ENCODE measurements around the gene SH3TC2. TPM values are rescaled to one million over a fixed set of nuclear protein-coding genes. Genes with fewer than 3 reads are reported as not detected.

The SH3TC2 gene
- total and polyA plus RNA-seq, 12 donors = 0.14 to 1.2 (median 0.46) TPM

DNA sequence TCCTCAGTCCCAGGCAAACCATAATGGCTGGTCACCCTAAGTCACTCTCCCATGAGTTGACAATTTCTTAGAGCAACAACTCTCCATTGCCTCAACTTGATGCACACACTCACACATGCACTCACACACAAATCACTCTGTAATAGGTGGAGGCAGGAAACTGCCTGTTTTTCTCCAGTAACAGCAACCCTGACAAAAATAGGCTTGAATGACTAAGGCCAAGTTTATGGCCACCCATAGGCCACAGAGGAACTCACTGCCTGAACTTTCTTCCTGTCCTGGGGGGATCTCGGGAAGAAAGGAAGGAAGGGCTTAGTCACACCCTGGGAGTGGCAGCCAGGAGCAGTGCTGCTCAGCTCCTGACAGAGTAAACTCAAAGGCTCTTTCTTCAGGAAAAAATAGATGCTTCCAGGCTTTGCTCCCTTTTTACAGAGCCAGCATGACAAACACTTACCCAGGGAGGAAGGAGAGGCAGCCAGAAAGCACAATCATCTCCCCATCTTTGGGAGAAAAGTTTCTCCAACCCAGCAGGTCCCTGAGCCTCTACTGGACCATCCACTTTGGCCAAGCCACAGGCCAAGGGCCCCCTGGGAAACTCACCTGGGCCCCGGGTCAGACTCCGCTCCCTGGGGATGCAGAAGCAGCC, 368 bp downstream of the SH3TC2 start:
- TF ChIP-seq, protein P1, sequence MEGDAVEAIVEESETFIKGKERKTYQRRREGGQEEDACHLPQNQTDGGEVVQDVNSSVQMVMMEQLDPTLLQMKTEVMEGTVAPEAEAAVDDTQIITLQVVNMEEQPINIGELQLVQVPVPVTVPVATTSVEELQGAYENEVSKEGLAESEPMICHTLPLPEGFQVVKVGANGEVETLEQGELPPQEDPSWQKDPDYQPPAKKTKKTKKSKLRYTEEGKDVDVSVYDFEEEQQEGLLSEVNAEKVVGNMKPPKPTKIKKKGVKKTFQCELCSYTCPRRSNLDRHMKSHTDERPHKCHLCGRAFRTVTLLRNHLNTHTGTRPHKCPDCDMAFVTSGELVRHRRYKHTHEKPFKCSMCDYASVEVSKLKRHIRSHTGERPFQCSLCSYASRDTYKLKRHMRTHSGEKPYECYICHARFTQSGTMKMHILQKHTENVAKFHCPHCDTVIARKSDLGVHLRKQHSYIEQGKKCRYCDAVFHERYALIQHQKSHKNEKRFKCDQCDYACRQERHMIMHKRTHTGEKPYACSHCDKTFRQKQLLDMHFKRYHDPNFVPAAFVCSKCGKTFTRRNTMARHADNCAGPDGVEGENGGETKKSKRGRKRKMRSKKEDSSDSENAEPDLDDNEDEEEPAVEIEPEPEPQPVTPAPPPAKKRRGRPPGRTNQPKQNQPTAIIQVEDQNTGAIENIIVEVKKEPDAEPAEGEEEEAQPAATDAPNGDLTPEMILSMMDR (IDR thresholded peaks at IDR 0.05) = no peak
- no peak for TF ChIP-seq POLR2A (IDR thresholded peaks at IDR 0.05)
- Histone ChIP-seq H3K27ac (peak overlapping the region in 2 of 5 donors; percentile 11 to 81), H3K4me3 (no peak overlapping the region), H3K4me1 (replicated peaks in 1 of 2) (peaks cover 0 to 9% of the 10 kb centered on the region in 2 donors), H3K9me3 (replicated peaks in 1 of 3) (no peaks in the 10 kb centered on the region), H3K36me3 (replicated peaks in 1 of 2) (no peaks in the 10 kb centered on the region), H3K27me3 (no peaks in the 10 kb centered on the region)
- intact Hi-C loops (cut with DNase I) = no loop called here
- WGBS, 4 donors = 60 to 65% (median 63%) methylated on average over 2 to 3 of the region's 3 CpGs
- peak in 4 of 7 donors; percentile 10 to 59 (median 29) for DNase-seq

DNA sequence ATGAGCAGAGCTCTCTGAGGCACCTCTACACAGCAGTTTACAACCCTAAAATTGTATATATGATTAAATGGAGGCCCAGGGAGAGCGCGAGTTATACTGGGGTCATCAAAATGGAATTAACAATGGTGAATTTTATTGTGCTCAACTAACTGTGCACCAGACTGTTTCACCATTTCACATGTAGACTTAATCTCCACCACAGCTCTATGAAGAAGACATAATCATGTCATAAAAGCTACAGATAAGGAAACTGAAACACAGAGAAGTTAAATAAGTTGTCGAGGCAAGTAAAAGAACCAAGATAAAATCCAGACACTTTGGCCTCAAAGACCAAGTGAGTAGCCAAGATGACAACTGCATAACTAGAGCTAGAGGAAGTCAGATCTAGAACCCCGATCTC, 1.5 kb downstream of the SH3TC2 start:
- no peak for DNase-seq
- TF ChIP-seq POLR2A (IDR thresholded peaks at IDR 0.05) = no peak
- TF ChIP-seq, protein P1 (IDR thresholded peaks at IDR 0.05) = no peak
- 78 to 89% (median 85%) methylated on average over 4 of the region's 4 CpGs for WGBS, 4 donors
- Histone ChIP-seq H3K36me3 (replicated peaks in 1 of 2) (no peaks in the 10 kb centered on the region), H3K4me3 (no peak overlapping the region), H3K9me3 (replicated peaks in 1 of 3) (no peaks in the 10 kb centered on the region), H3K27ac (no peak overlapping the region), H3K4me1 (replicated peaks in 1 of 2) (peaks cover 0 to 9% of the 10 kb centered on the region in 2 donors), H3K27me3 (no peaks in the 10 kb centered on the region)
- intact Hi-C loops (cut with DNase I) = no loop called here

DNA sequence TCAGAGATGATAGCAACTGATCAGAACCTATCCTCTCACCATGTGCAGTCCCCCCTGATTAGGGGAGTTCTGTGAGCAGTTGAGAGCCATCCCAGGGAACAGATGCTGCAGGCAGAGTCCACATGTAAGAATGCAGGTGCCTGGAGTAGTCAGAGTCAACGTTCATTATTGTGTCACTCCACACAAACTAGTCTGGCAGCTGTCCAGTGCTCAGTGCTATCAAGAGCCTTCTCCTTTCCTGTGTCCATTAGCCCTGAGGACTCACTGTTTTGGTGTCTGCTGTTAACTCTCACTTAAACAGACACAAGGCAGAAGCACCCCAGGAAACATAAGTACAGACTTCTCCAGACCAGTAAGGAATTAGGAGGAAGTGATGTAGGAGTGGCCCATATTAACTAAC, 2.5 kb downstream of the SH3TC2 start:
- Histone ChIP-seq H3K4me1 (replicated peaks in 1 of 2) (peaks cover 0 to 9% of the 10 kb centered on the region in 2 donors), H3K27ac (no peak overlapping the region), H3K9me3 (replicated peaks in 1 of 3) (no peaks in the 10 kb centered on the region), H3K4me3 (no peak overlapping the region), H3K27me3 (no peaks in the 10 kb centered on the region), H3K36me3 (replicated peaks in 1 of 2) (no peaks in the 10 kb centered on the region)
- no peak for TF ChIP-seq POLR2A (IDR thresholded peaks at IDR 0.05)
- TF ChIP-seq, protein P1 (IDR thresholded peaks at IDR 0.05) = no peak
- peak in 6 of 7 donors; percentile 24 to 84 (median 43) for DNase-seq
- WGBS, 4 donors = 0 to 10% (median 3%) methylated on average over 1 of the region's 1 CpG
- intact Hi-C loops (cut with DNase I) = no loop called here

DNA sequence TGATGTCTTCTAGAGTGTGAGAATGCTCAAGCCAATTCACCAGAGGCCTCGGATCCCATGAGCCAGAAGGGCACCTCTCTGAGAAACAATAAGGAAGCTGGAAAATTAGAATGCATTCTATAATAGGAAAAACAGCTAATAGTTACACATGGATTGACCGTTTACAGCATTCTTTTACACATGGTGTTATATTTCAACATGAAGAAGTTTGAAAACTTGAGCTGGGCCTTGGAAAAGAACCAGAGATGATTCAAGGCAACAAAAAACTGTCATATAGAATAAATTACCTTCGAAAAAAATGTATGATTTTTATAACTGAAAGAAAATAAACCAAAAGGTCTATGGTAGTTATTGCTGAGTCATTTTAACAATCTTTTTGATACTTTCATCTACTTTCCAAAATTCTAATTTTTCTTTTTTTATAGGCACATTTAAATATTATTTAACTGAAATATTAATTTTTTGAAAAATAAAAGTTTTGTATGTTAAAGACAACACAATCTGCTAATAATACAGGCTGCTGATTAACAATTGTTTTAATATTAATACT, 6.2 kb downstream of the SH3TC2 start:
- TF ChIP-seq POLR2A (IDR thresholded peaks at IDR 0.05) = no peak
- TF ChIP-seq, protein P1 (IDR thresholded peaks at IDR 0.05) = no peak
- no peak for DNase-seq
- 56 to 72% (median 69%) methylated on average over 3 of the region's 3 CpGs for WGBS, 4 donors
- Histone ChIP-seq H3K36me3 (replicated peaks in 1 of 2) (no peaks in the 10 kb centered on the region), H3K9me3 (replicated peaks in 1 of 3) (no peaks in the 10 kb centered on the region), H3K4me3 (no peak overlapping the region), H3K4me1 (replicated peaks in 1 of 2) (no peaks in the 10 kb centered on the region), H3K27ac (no peak overlapping the region), H3K27me3 (no peaks in the 10 kb centered on the region)
- intact Hi-C loops (cut with DNase I) = no loop called here
